H1 (cell line): Measurements from ENCODE around the gene CC2D2A. TPM values are rescaled to one million over a fixed set of nuclear protein-coding genes. Genes with fewer than 3 reads are reported as not detected.

ENCODE experiments used
- CTCF ChIA-PET: fragments of 300-600 bp; sonication (Branson Sonifier 250); formaldehyde crosslinking; loops from one replicate; lab custom pipeline; 2021; ENCODE audit not compliant: partially characterized antibody; lab: Charles Lee
- POLR2A ChIA-PET: fragments of 300-600 bp; sonication (Branson Sonifier 250); formaldehyde crosslinking; loops from one replicate; lab custom pipeline; 2021; ENCODE audit warnings: inconsistent platforms; ENCODE audit not compliant: partially characterized antibody; lab: Charles Lee
- DNase-seq, 2 experiments: peaks; one replicate each; pipeline versions ENCODE4 v3.0.0 to v3.0.0-alpha.2; 2010 to 2022; ENCODE audit warnings: low spot score in 2 of 2, low read depth in 1 of 2, mixed read lengths in 1 of 2
- FAIRE-seq: peaks from 2 replicates; lab custom pipeline; 2011; peaks lifted over from hg19 to GRCh38; lab: Jason Lieb, UNC
- H2AFZ ChIP-seq: 2 replicates; pipeline ENCODE4 v1.8.1; 2012; ENCODE audit warnings: low read length, inconsistent platforms
- H2AK5ac ChIP-seq: 2 replicates; pipeline ENCODE4 v1.6.1; 2013; ENCODE audit warnings: low read depth, low read length
- H2BK120ac ChIP-seq: replicated peaks from 2 replicates; pipeline ENCODE3; 2013; ENCODE audit warnings: low read depth, low read length, inconsistent platforms
- H2BK12ac ChIP-seq: 2 replicates; pipeline ENCODE4 v1.6.1; 2013; ENCODE audit warnings: low read depth, low read length
- H2BK15ac ChIP-seq: 2 replicates; pipeline ENCODE4 v1.6.1; 2013; ENCODE audit warnings: low read length
- H2BK20ac ChIP-seq: 2 replicates; pipeline ENCODE4 v1.6.1; 2013; ENCODE audit warnings: low read length
- H2BK5ac ChIP-seq: 2 replicates; pipeline ENCODE4 v1.6.1; 2013; ENCODE audit warnings: low read depth, low read length
- H3K14ac ChIP-seq: 2 replicates; pipeline ENCODE4 v1.6.1; 2013; ENCODE audit warnings: inconsistent platforms; ENCODE audit not compliant: insufficient read length
- H3K18ac ChIP-seq: 2 replicates; pipeline ENCODE4 v1.6.1; 2013; ENCODE audit warnings: low read length; ENCODE audit errors: extremely low read depth
- H3K23ac ChIP-seq: 2 replicates; pipeline ENCODE4 v1.6.1; 2013; ENCODE audit warnings: inconsistent platforms; ENCODE audit not compliant: insufficient read length
- H3K23me2 ChIP-seq: 2 replicates; pipeline ENCODE4 v1.6.1; 2013; ENCODE audit warnings: low read depth, low read length
- H3K27ac ChIP-seq: 2 replicates; pipeline ENCODE4 v1.6.1; 2011; ENCODE audit warnings: low read depth, low read length, inconsistent platforms
- H3K27me3 ChIP-seq, 4 experiments: replicated peaks in 1 of 4; 1 replicate in 1 of 4; 2 replicates in 3 of 4; pipeline versions ENCODE4 v1.6.1 to v1.8.1; 2011 to 2013; ENCODE audit warnings: low read length in 3 of 4, mild to moderate bottlenecking in 3 of 4, inconsistent platforms in 2 of 4, mixed read lengths in 2 of 4, moderate library complexity in 1 of 4; ENCODE audit not compliant: control insufficient read depth in 3 of 4, insufficient read depth in 3 of 4; ENCODE audit errors: extremely low read depth in 1 of 4
- H3K36me3 ChIP-seq, 4 experiments: 2 replicates each; pipeline versions ENCODE4 v1.6.1 to v1.8.1; 2011 to 2013; ENCODE audit warnings: mild to moderate bottlenecking in 4 of 4, low read length in 3 of 4, moderate library complexity in 2 of 4, control low read depth in 1 of 4, inconsistent platforms in 1 of 4; ENCODE audit not compliant: insufficient read depth in 4 of 4, control insufficient read depth in 2 of 4
- H3K4ac ChIP-seq: replicated peaks from 2 replicates; pipeline ENCODE3; 2013; ENCODE audit warnings: low read length, low read depth, mixed read lengths, inconsistent platforms; ENCODE audit not compliant: insufficient read length
- H3K4me1 ChIP-seq, 4 experiments: replicated peaks in 1 of 4; 1 replicate in 1 of 4; 2 replicates in 3 of 4; pipeline versions ENCODE4 v1.6.1 to v1.8.1; 2011 to 2013; ENCODE audit warnings: low read length in 3 of 4, inconsistent platforms in 2 of 4, mixed read lengths in 1 of 4; ENCODE audit not compliant: insufficient read depth in 4 of 4, control insufficient read depth in 3 of 4
- H3K4me2 ChIP-seq, 2 experiments: 2 replicates each; pipeline versions ENCODE4 v1.6.1 to v1.8.1; 2011 to 2013; ENCODE audit warnings: low read depth in 2 of 2, low read length in 2 of 2, control low read depth in 1 of 2, inconsistent platforms in 1 of 2, mild to moderate bottlenecking in 1 of 2; ENCODE audit not compliant: insufficient read depth in 1 of 2
- H3K4me3 ChIP-seq, 4 experiments: fragments of 200-600, 300-600 bp in 1 of 4; sonication (generic), shearing (Covaris generic), sonication (Bioruptor Twin) in 1 of 4; 2 replicates each; pipeline versions ENCODE4 v1.5.1 to v1.8.1; 2011 to 2016; ENCODE audit warnings: low read length in 4 of 4, low read depth in 3 of 4, control low read depth in 2 of 4, inconsistent platforms in 2 of 4, mild to moderate bottlenecking in 2 of 4, mixed read lengths in 1 of 4, moderate library complexity in 1 of 4; ENCODE audit not compliant: insufficient read depth in 2 of 4; ENCODE audit errors: extremely low read depth in 1 of 4
- H3K56ac ChIP-seq: replicated peaks from 2 replicates; pipeline ENCODE3; 2013; ENCODE audit warnings: low read depth, mild to moderate bottlenecking, mixed read lengths, low read length, inconsistent platforms; ENCODE audit not compliant: insufficient read length
- H3K79me1 ChIP-seq: 2 replicates; pipeline ENCODE4 v1.6.1; 2013; ENCODE audit warnings: low read depth, low read length, control low read depth
- H3K79me2 ChIP-seq, 2 experiments: 2 replicates each; pipeline versions ENCODE4 v1.6.1 to v1.8.1; 2012 to 2013; ENCODE audit warnings: low read length in 2 of 2, mild to moderate bottlenecking in 2 of 2, inconsistent platforms in 1 of 2; ENCODE audit not compliant: insufficient read depth in 2 of 2, control insufficient read depth in 1 of 2
- H3K9ac ChIP-seq, 4 experiments: replicated peaks in 1 of 4; 1 replicate in 1 of 4; 2 replicates in 3 of 4; pipeline versions ENCODE4 v1.6.1 to v1.8.1; 2011 to 2013; ENCODE audit warnings: low read depth in 3 of 4, low read length in 3 of 4, control low read depth in 2 of 4, mild to moderate bottlenecking in 2 of 4, moderate library complexity in 2 of 4, inconsistent platforms in 1 of 4; ENCODE audit errors: extremely low read depth in 1 of 4
- H3K9me3 ChIP-seq, 2 experiments: 2 replicates each; pipeline versions ENCODE4 v1.6.1 to v1.8.1; 2012 to 2013; ENCODE audit warnings: mild to moderate bottlenecking in 2 of 2, moderate library complexity in 2 of 2, control low read depth in 1 of 2, inconsistent platforms in 1 of 2, low read depth in 1 of 2, low read length in 1 of 2, mixed read lengths in 1 of 2; ENCODE audit not compliant: insufficient read depth in 2 of 2
- H4K20me1 ChIP-seq, 2 experiments: replicated peaks in 1 of 2; 2 replicates each; pipeline versions ENCODE3 to v1.8.1; 2011 to 2013; ENCODE audit warnings: inconsistent platforms in 2 of 2, low read length in 2 of 2, mild to moderate bottlenecking in 1 of 2; ENCODE audit not compliant: insufficient read depth in 2 of 2, control insufficient read depth in 1 of 2
- H4K5ac ChIP-seq: 2 replicates; pipeline ENCODE4 v1.6.1; 2013; ENCODE audit warnings: low read length, low read depth, mixed read lengths, inconsistent platforms; ENCODE audit not compliant: insufficient read length
- H4K8ac ChIP-seq: 2 replicates; pipeline ENCODE4 v1.8.0; 2013; ENCODE audit warnings: mild to moderate bottlenecking, moderate library complexity, low read length, inconsistent platforms; ENCODE audit not compliant: insufficient read depth; ENCODE audit errors: extremely low read depth
- H4K91ac ChIP-seq: replicated peaks from 2 replicates; pipeline ENCODE3; 2013; ENCODE audit warnings: low read length, mixed read lengths, inconsistent platforms; ENCODE audit not compliant: insufficient read length
- BCL11A ChIP-seq, 2 experiments: IDR thresholded peaks; one replicate each; pipeline ENCODE4 v1.6.1; 2011; ENCODE audit warnings: low read depth in 2 of 2, low read length in 2 of 2, mild to moderate bottlenecking in 2 of 2
- BRCA1 ChIP-seq: IDR thresholded peaks from 2 replicates; pipeline ENCODE4 v1.6.1; 2012; ENCODE audit warnings: low read depth, low read length, improper control_type of control experiment
- CHD2 ChIP-seq: IDR thresholded peaks from 2 replicates; pipeline ENCODE4 v1.6.1; 2012; ENCODE audit warnings: low read length, improper control_type of control experiment
- E2F6 ChIP-seq: IDR thresholded peaks from 2 replicates; pipeline ENCODE4 v1.6.1; 2012; ENCODE audit warnings: inconsistent platforms
- EP300 ChIP-seq, 2 experiments: IDR thresholded peaks; 1 replicate in 1 of 2; 2 replicates in 1 of 2; pipeline ENCODE4 v1.6.1; 2011 to 2012; ENCODE audit warnings: low read depth in 2 of 2, low read length in 2 of 2, mild to moderate bottlenecking in 2 of 2, borderline replicate concordance in 1 of 2, inconsistent platforms in 1 of 2, moderate library complexity in 1 of 2
- KDM4A ChIP-seq: IDR thresholded peaks from one replicate; pipeline ENCODE4 v1.7.1; 2012; ENCODE audit warnings: low read depth, mild to moderate bottlenecking, moderate library complexity, low read length, inconsistent platforms; ENCODE audit not compliant: severe bottlenecking
- RFX5 ChIP-seq: IDR thresholded peaks from 2 replicates; pipeline ENCODE4 v1.6.1; 2011; ENCODE audit warnings: low read depth, low read length, improper control_type of control experiment, borderline replicate concordance
- RXRA ChIP-seq: IDR thresholded peaks from 2 replicates; pipeline ENCODE4 v1.6.1; 2011; ENCODE audit warnings: low read depth, mild to moderate bottlenecking, low read length, moderate library complexity; ENCODE audit not compliant: insufficient read depth
- SIN3A ChIP-seq, 2 experiments: IDR thresholded peaks in 1 of 2; conservative IDR thresholded peaks in 1 of 2; 2 replicates each; pipeline ENCODE4 v1.6.1; 2011 to 2012; ENCODE audit warnings: low read length in 2 of 2, improper control_type of control experiment in 1 of 2, low read depth in 1 of 2, mild to moderate bottlenecking in 1 of 2
- SIX5 ChIP-seq: IDR thresholded peaks from 2 replicates; pipeline ENCODE4 v1.6.1; 2011; ENCODE audit warnings: mild to moderate bottlenecking, low read depth, low read length
- USF2 ChIP-seq: IDR thresholded peaks from 2 replicates; pipeline ENCODE4 v1.6.1; 2011; ENCODE audit warnings: low read length, improper control_type of control experiment
- WGBS, 2 experiments: shearing (Covaris generic) in 1 of 2; methylation state at CpG; one replicate each; pipeline versions ENCODE4 v1.1.6 to v1.1.7; 2013 to 2015; ENCODE audit warnings: low lambda C conversion rate in 2 of 2, mixed read lengths in 2 of 2, inconsistent platforms in 1 of 2, low coverage in 1 of 2, missing lambda C conversion rate in 1 of 2; ENCODE audit not compliant: insufficient replicate concordance in 2 of 2, insufficient coverage in 1 of 2, insufficient read length in 1 of 2; ENCODE audit errors: extremely low coverage in 1 of 2, missing lambda C conversion rate in 1 of 2; 5-methylcytosine and 5-hydroxymethylcytosine counted together
- polyA plus RNA-seq, 7 experiments: library from polyadenylated mRNA; depleted of rRNA in 3 of 7; stranded (reverse) in 5 of 7; unstranded in 2 of 7; fragments of >200 nt in 5 of 7; fragments of 200-250 nt in 2 of 7; gene quantifications; 1 replicate in 5 of 7; 2 replicates in 1 of 7; 4 replicates in 1 of 7; pipeline versions ENCODE4 v1.2.1 to v1.2.3, GENCODE V29; 2011 to 2013; ENCODE audit warnings: missing spikeins in 2 of 7, mixed read lengths in 2 of 7
- total RNA-seq: library from RNA; stranded (reverse); fragmentation: NEBNext Ultra II Directional; extraction: Animal tissue kit (Norgen Biotek cat#: 25700); gene quantifications from 2 replicates; pipeline ENCODE4 v1.2.1, GENCODE V29; 2021

CC2D2A gene
- total and polyA plus RNA-seq, 2 of the 8 experiments (the other 6 are each of a cell fraction or from before 2014, with no cell fraction given): 11.0 to 12.2 TPM

- H3K79me1 ChIP-seq: no peaks in the 10 kb centered on the region
- no peak overlapping the region for H3K14ac ChIP-seq
- H3K27me3 ChIP-seq: no peaks in the 10 kb centered on the region
- H3K36me3 ChIP-seq: no peaks in the 10 kb centered on the region; a peak in 2 of 8 replicates
- H4K91ac ChIP-seq: peak overlapping the region; percentile 12
- H3K23me2 ChIP-seq: no peaks in the 10 kb centered on the region
- H2BK12ac ChIP-seq: peak overlapping the region; percentile 13
- H2AFZ ChIP-seq: no peak overlapping the region
- no peak overlapping the region for H4K8ac ChIP-seq
- FAIRE-seq: no peak
- ChIA-PET CTCF (interaction anchor here (0.8 to 1.4 kb wide), 7 partner anchors 13 to 661 kb away, joined by 3 to 4 read pairs (median 3); no protein-coding TSS in a partner anchor), POLR2A (interaction anchor here (0.6 to 1.5 kb wide), 4 partner anchors 12 to 111 kb away, joined by 3 to 4 read pairs (median 3); partner anchors contain the start of gene FBXL5)
- peaks cover 0 to 11% (median 6%) of the 10 kb centered on the region in 4 experiments; a peak in 3 of 7 replicates for H3K4me1 ChIP-seq
- H2BK120ac ChIP-seq: no peak overlapping the region
- H3K23ac ChIP-seq: no peak overlapping the region
- H3K4me3 ChIP-seq: peak overlapping the region in 1 of 4 experiments; percentile 20; a peak in 1 of 8 replicates
- no peak overlapping the region for H4K5ac ChIP-seq
- H3K4ac ChIP-seq: no peak overlapping the region
- peak overlapping the region; percentile 19 to 58 for H3K4me2 ChIP-seq
- no peak overlapping the region for H3K27ac ChIP-seq
- H2BK20ac ChIP-seq: no peak overlapping the region
- no peaks in the 10 kb centered on the region for H3K9me3 ChIP-seq
- DNase-seq: no peak
- no peak overlapping the region for H2BK15ac ChIP-seq
- 56% methylated on average over 1 of the region's 1 CpG; no CpG with 5 or more reads in 1 of the 2 experiments for WGBS, 2 experiments
- no peak overlapping the region for H3K56ac ChIP-seq
- H3K18ac ChIP-seq: no peak overlapping the region
- no peak overlapping the region for H2BK5ac ChIP-seq
- H4K20me1 ChIP-seq: no peaks in the 10 kb centered on the region
- H2AK5ac ChIP-seq: no peak overlapping the region
- H3K9ac ChIP-seq: no peak overlapping the region
- H3K79me2 ChIP-seq: no peaks in the 10 kb centered on the region
- TF ChIP-seq KDM4A (no peak), SIN3A (conservative IDR thresholded peaks at IDR 0.05 in 1 of 2, IDR thresholded peaks at IDR 0.05 in 1 of 2; ENCODE audit: low read depth in 1 of 2, low read length in 2 of 2) (no peak), USF2 (no peak), BCL11A (IDR thresholded peaks at IDR 0.05; ENCODE audit: low read depth in 2 of 2, low read length in 2 of 2) (no peak), SIX5 (no peak), RFX5 (no peak), RXRA (no peak), EP300 (IDR thresholded peaks at IDR 0.05; ENCODE audit: borderline replicate concordance in 1 of 2, low read depth in 2 of 2, low read length in 2 of 2) (no peak), CHD2 (no peak), E2F6 (no peak), BRCA1 (no peak)
Observed at GRCh38 chr4:15544248-15544729, 74.6 kb downstream of the CC2D2A start.
